GM12872 (cell line): ENCODE results near the gene SP5.

Source experiments
- TF ChIP-seq, protein P1 (sequence below): IDR thresholded peaks from 3 replicates; pipeline ENCODE4 v1.5.1; 2011; ENCODE audit warnings: low read depth, mild to moderate bottlenecking, low read length, moderate library complexity; ENCODE audit not compliant: insufficient read depth

Gene SP5

DNA sequence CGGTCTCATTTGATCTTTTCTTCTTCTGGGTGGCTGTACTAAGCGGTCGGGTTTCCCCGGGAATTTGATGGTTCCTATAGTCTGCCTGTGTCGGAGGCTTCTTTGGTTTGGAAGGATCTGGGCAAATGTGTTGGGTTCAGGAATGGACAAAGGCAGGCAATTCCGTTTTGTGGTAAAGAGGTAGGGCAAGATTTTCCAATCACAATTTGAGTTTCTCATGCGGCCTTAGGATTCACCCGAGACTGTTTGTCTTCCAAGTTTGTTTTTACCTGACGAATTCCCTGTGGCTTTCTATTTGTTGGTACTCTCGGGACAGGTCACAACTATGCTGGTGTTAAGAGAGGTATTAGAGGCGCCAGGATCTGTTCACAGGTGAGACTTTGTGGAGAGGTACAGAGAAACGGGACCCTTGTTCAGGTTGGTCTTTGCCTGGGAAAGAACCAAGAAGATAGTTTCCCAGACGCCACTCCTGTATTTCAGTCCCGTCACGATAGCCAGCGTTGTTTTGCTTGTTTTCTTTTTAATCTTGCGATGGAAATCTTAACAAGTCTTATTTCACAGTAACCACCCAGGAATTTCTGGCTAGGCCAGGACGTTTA, 3.0 kb downstream of the SP5 start:
- TF ChIP-seq, protein P1, sequence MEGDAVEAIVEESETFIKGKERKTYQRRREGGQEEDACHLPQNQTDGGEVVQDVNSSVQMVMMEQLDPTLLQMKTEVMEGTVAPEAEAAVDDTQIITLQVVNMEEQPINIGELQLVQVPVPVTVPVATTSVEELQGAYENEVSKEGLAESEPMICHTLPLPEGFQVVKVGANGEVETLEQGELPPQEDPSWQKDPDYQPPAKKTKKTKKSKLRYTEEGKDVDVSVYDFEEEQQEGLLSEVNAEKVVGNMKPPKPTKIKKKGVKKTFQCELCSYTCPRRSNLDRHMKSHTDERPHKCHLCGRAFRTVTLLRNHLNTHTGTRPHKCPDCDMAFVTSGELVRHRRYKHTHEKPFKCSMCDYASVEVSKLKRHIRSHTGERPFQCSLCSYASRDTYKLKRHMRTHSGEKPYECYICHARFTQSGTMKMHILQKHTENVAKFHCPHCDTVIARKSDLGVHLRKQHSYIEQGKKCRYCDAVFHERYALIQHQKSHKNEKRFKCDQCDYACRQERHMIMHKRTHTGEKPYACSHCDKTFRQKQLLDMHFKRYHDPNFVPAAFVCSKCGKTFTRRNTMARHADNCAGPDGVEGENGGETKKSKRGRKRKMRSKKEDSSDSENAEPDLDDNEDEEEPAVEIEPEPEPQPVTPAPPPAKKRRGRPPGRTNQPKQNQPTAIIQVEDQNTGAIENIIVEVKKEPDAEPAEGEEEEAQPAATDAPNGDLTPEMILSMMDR, result no peak

GRCh38 chr2:170719810-170720209, 4.7 kb downstream of the SP5 start:
- TF ChIP-seq, protein P1, result no peak

DNA sequence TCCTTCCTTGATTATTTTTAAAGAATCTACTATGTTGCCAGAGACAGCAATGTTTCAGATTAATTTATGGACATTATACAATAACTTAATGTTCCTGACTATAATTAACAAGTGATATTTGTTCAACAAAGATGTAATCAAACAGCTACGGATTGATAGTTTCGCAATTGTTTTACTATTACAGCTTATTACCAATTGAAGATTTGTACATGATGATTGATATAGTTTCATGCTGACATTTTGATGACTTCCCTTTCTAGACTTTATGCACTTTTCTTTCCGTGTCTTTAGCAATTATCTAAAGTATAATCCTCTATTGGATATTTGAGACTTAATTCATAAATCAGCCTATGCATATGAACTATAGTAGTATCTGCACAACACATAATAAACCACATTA, 6.5 kb downstream of the SP5 start:
- TF ChIP-seq, protein P1, result no peak

GRCh38 chr2:170722301-170722700, 7.2 kb downstream of the SP5 start:
- TF ChIP-seq, protein P1, result no peak

DNA sequence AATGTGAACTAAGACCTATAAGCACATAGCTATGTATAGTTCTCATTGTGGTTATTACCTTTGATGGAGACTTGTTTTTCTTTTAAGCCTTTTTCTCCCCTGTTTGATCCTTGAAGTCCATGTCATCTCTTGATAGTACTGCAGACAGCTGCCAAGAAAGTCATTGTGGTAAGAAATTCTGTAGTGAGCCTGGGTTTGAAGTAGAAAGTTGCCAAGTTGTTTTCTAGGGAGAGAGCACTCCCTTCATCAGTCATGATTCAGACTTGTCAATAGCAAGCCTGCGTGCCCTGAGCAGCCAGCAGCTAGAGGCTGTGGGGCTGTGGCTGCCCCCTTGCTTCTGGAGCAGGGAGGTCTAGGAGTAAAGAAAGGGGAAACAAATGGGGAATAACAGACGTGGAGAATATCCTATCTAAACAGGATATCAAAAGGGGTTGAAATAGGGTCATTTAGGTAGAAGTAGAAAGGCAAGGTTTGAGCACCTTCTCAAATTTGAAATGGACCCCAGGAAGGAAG, 8.4 kb downstream of the SP5 start:
- TF ChIP-seq, protein P1, result no peak

GRCh38 chr2:170733798-170734600, 18.9 kb downstream of the SP5 start:
- TF ChIP-seq, protein P1, result no peak

DNA sequence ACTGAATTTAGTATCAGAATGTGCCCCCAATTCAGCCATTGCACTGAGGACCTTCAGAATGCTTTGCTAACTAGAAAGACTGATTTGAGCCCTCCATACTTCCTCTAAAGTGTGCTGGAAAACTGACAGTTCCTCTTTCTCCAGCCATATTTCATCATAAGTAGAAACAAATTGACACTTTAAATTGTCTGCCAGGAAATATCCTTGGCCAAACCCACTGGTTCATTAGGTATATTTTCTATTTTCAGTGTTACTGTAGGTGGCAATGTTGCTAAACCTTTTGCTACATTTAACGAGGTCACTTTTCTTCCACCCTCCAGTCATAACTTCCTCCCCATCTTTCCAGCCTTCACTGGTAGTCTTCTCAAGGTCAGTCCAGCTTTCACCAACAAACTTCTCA, 21.5 kb downstream of the SP5 start:
- TF ChIP-seq, protein P1, result no peak
